SU-DHL-6 (cell line): ENCODE measurements around the gene NENF.

Source experiments
- CTCF ChIP-seq: fragments of 200-600 bp; sonication (generic); IDR thresholded peaks from one replicate; pipeline ENCODE4 v1.5.1; 2017; ENCODE audit warnings: antibody characterized with exemption, mild to moderate bottlenecking, low read length, moderate library complexity; ENCODE audit not compliant: insufficient read depth, poor library complexity, severe bottlenecking
- EZH2phosphoT487 ChIP-seq: fragments of 200-600 bp; sonication (generic), shearing (Covaris generic); conservative IDR thresholded peaks from 2 replicates; pipeline ENCODE4 v1.6.1; 2018; ENCODE audit warnings: mild to moderate bottlenecking, antibody characterized with exemption, low read length, moderate library complexity, mixed read lengths

GRCh38 chr1:212459656-212460055, 26.9 kb downstream of the NENF start:
- TF ChIP-seq CTCF (no peak), EZH2phosphoT487 (no peak)
